Measurements from ENCODE around the gene RELCH.

GRCh38 chr18:62354151-62354550 is 167.1 kb downstream of the RELCH start:
- TF ChIP-seq POLR2A (IDR thresholded peaks at IDR 0.05; ENCODE audit: low read length), result no peak
- no peak for TF ChIP-seq GATA1 (IDR thresholded peaks at IDR 0.05; ENCODE audit: low read depth, low read length)

All from erythroblast (primary cell).